A549 (cell line): Measurements from ENCODE around the gene B3GLCT.

ENCODE experiments used
- CTCF ChIP-seq: fragments of >200 bp; sonication (Bioruptor Twin); formaldehyde crosslinking; IDR thresholded peaks from 3 replicates; pipeline ENCODE4 v1.5.1; 2016
- EP300 ChIP-seq, 2 experiments: fragments of >200 bp; sonication (Bioruptor Twin); formaldehyde crosslinking; IDR thresholded peaks; 2 replicates in 1 of 2; 3 replicates in 1 of 2; pipeline ENCODE4 v1.6.1; 2016 to 2017
- KDM1A ChIP-seq: fragments of 200-600 bp; sonication (generic); IDR thresholded peaks from 2 replicates; pipeline ENCODE4 v1.6.1; 2016; ENCODE audit warnings: low read depth, mild to moderate bottlenecking
- PHF8 ChIP-seq: fragments of 200-600 bp; sonication (generic); IDR thresholded peaks from 2 replicates; pipeline ENCODE4 v1.6.1; 2016; ENCODE audit warnings: low read depth, mild to moderate bottlenecking, antibody characterized with exemption, moderate library complexity, borderline replicate concordance
- RAD21 ChIP-seq, 2 experiments: fragments of >200 bp in 1 of 2; sonication (Bioruptor Twin) in 1 of 2; formaldehyde crosslinking in 1 of 2; IDR thresholded peaks in 1 of 2; conservative IDR thresholded peaks in 1 of 2; 2 replicates in 1 of 2; 3 replicates in 1 of 2; pipeline ENCODE4 v1.6.1; 2012 to 2018; ENCODE audit warnings: inconsistent platforms in 1 of 2
- TF ChIP-seq, protein P1 (sequence below): fragments of 200-600 bp; sonication (generic); IDR thresholded peaks from 2 replicates; pipeline ENCODE4 v1.6.1; 2016; ENCODE audit warnings: antibody characterized with exemption, mild to moderate bottlenecking, moderate library complexity

DNA sequence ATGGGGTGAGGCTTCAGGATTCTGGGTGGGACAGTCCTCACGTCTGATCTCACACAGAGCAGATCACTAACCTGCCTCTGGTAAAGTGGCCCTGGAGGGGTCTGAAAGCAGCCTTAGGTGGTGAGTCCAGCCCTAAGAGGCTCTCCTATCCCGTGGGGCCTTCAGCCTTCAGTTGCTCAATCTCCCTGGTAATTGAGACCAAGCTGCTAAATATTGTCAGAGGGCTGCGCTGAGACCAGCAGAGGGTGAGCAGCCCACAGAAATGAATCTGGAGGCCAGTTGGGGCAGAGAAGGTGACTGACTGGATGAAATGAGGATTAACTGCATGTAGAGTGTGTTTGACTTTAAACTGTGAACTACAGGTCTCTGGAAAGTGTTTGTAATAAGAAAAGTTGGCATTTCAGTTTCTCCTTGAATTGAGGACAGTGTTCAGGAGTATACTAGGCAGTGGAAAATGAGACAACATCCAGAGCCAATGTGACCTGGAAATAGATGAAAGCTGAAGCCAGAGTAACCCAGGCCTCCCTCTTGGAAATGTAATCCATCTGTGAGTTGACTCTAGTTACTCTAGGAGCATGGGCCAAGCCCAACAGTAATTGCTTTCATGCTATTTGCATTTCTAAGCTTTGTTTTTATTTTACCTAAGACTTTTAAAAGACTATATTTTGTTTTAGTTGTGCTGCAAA, 23.8 kb upstream of the B3GLCT start:
- TF ChIP-seq CTCF (no peak), RAD21 (conservative IDR thresholded peaks at IDR 0.05 in 1 of 2, IDR thresholded peaks at IDR 0.05 in 1 of 2) (no peak), EP300 (IDR thresholded peaks at IDR 0.05) (no peak), PHF8 (no peak), KDM1A (no peak)
- TF ChIP-seq, protein P1, sequence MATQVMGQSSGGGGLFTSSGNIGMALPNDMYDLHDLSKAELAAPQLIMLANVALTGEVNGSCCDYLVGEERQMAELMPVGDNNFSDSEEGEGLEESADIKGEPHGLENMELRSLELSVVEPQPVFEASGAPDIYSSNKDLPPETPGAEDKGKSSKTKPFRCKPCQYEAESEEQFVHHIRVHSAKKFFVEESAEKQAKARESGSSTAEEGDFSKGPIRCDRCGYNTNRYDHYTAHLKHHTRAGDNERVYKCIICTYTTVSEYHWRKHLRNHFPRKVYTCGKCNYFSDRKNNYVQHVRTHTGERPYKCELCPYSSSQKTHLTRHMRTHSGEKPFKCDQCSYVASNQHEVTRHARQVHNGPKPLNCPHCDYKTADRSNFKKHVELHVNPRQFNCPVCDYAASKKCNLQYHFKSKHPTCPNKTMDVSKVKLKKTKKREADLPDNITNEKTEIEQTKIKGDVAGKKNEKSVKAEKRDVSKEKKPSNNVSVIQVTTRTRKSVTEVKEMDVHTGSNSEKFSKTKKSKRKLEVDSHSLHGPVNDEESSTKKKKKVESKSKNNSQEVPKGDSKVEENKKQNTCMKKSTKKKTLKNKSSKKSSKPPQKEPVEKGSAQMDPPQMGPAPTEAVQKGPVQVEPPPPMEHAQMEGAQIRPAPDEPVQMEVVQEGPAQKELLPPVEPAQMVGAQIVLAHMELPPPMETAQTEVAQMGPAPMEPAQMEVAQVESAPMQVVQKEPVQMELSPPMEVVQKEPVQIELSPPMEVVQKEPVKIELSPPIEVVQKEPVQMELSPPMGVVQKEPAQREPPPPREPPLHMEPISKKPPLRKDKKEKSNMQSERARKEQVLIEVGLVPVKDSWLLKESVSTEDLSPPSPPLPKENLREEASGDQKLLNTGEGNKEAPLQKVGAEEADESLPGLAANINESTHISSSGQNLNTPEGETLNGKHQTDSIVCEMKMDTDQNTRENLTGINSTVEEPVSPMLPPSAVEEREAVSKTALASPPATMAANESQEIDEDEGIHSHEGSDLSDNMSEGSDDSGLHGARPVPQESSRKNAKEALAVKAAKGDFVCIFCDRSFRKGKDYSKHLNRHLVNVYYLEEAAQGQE = no peak
